ENCODE data around the gene KCNH2. TPM values are rescaled to one million over a fixed set of nuclear protein-coding genes. Genes with fewer than 3 reads are reported as not detected.

Gene KCNH2
- total and polyA plus RNA-seq, 2 of the 8 experiments (the other 6 are each of a cell fraction or from before 2014, with no cell fraction given) = 8.0 to 15.0 TPM

- Histone ChIP-seq H3K56ac (replicated peaks; ENCODE audit: insufficient read length, low read depth, low read length) (no peak overlapping the region), H3K4me3 (ENCODE audit: extremely low read depth in 1 of 4, insufficient read depth in 2 of 4, low read depth in 3 of 4, low read length in 4 of 4) (no peak overlapping the region), H2BK15ac (ENCODE audit: low read length) (no peak overlapping the region), H2BK120ac (replicated peaks; ENCODE audit: low read depth, low read length) (no peak overlapping the region), H3K4me2 (ENCODE audit: insufficient read depth in 1 of 2, low read depth in 2 of 2, low read length in 2 of 2) (no peak overlapping the region), H3K9me3 (ENCODE audit: insufficient read depth in 2 of 2, low read depth in 1 of 2, low read length in 1 of 2) (no peaks in the 10 kb centered on the region), H3K18ac (ENCODE audit: extremely low read depth, low read length) (no peak overlapping the region), H3K4me1 (replicated peaks in 1 of 4; ENCODE audit: control insufficient read depth in 3 of 4, insufficient read depth in 4 of 4, low read length in 3 of 4) (peaks cover 0 to 28% (median 7%) of the 10 kb centered on the region in 4 experiments; a peak in 4 of 7 replicates), H3K27me3 (replicated peaks in 1 of 4; ENCODE audit: control insufficient read depth in 3 of 4, extremely low read depth in 1 of 4, insufficient read depth in 3 of 4, low read length in 3 of 4) (peaks cover 0 to 11% (median 6%) of the 10 kb centered on the region in 4 experiments; a peak in 4 of 7 replicates), H3K79me2 (ENCODE audit: control insufficient read depth in 1 of 2, insufficient read depth in 2 of 2, low read length in 2 of 2) (no peaks in the 10 kb centered on the region), H3K14ac (ENCODE audit: insufficient read length) (no peak overlapping the region), H4K8ac (ENCODE audit: extremely low read depth, insufficient read depth, low read length) (peak overlapping the region; percentile 57; the same call in 1 of the 2 replicates), H3K79me1 (ENCODE audit: low read depth, low read length) (no peaks in the 10 kb centered on the region), H4K5ac (ENCODE audit: insufficient read length, low read depth, low read length) (no peak overlapping the region), H3K23me2 (ENCODE audit: low read depth, low read length) (no peaks in the 10 kb centered on the region), H2AFZ (ENCODE audit: low read length) (no peak overlapping the region), H4K20me1 (replicated peaks in 1 of 2; ENCODE audit: control insufficient read depth in 1 of 2, insufficient read depth in 2 of 2, low read length in 2 of 2) (no peaks in the 10 kb centered on the region), H2BK20ac (ENCODE audit: low read length) (no peak overlapping the region), H3K27ac (ENCODE audit: low read depth, low read length) (no peak overlapping the region), H3K4ac (replicated peaks; ENCODE audit: insufficient read length, low read depth, low read length) (no peak overlapping the region), H3K9ac (replicated peaks in 1 of 4; ENCODE audit: extremely low read depth in 1 of 4, low read depth in 3 of 4, low read length in 3 of 4) (no peak overlapping the region), H2AK5ac (ENCODE audit: low read depth, low read length) (no peak overlapping the region), H2BK5ac (ENCODE audit: low read depth, low read length) (no peak overlapping the region), H3K23ac (ENCODE audit: insufficient read length) (no peak overlapping the region), H4K91ac (replicated peaks; ENCODE audit: insufficient read length, low read length) (no peak overlapping the region), H2BK12ac (ENCODE audit: low read depth, low read length) (no peak overlapping the region), H3K36me3 (ENCODE audit: control insufficient read depth in 2 of 4, insufficient read depth in 4 of 4, low read length in 3 of 4) (no peaks in the 10 kb centered on the region)
- 75% methylated on average over 8 of the region's 8 CpGs; no CpG with 5 or more reads in 1 of the 2 experiments for WGBS, 2 experiments (ENCODE audit: extremely low coverage in 1 of 2, insufficient coverage in 1 of 2, insufficient read length in 1 of 2, insufficient replicate concordance in 2 of 2, low coverage in 1 of 2, low lambda C conversion rate in 2 of 2, missing lambda C conversion rate in 1 of 2)
- POLR2A ChIA-PET (ENCODE audit: partially characterized antibody) = no interaction called here
- DNase-seq (ENCODE audit: low read depth in 1 of 2, low spot score in 2 of 2) (no peak), FAIRE-seq (no peak)
- TF ChIP-seq GABPA (IDR thresholded peaks at IDR 0.05; ENCODE audit: borderline replicate concordance, insufficient read depth, low read length) (no peak), TAF1 (IDR thresholded peaks at IDR 0.05; ENCODE audit: low read depth, low read length) (no peak), SIRT6 (IDR thresholded peaks at IDR 0.05; ENCODE audit: low read length) (no peak), TEAD4 (IDR thresholded peaks at IDR 0.05; ENCODE audit: low read depth, low read length) (no peak), SRF (IDR thresholded peaks at IDR 0.05; ENCODE audit: low read depth, low read length) (no peak), EZH2 (IDR thresholded peaks at IDR 0.05; ENCODE audit: low read depth, low read length, severe bottlenecking) (no peak), SAP30 (IDR thresholded peaks at IDR 0.05; ENCODE audit: insufficient read depth, insufficient replicate concordance, low read length) (no peak), HDAC2 (IDR thresholded peaks at IDR 0.05; ENCODE audit: borderline replicate concordance in 1 of 2, low read depth in 2 of 2, low read length in 2 of 2) (no peak), KDM4A (IDR thresholded peaks at IDR 0.05; ENCODE audit: low read depth, low read length, severe bottlenecking) (no peak), SIX5 (IDR thresholded peaks at IDR 0.05; ENCODE audit: low read depth, low read length) (no peak), MAX (IDR thresholded peaks at IDR 0.05) (no peak), E2F6 (IDR thresholded peaks at IDR 0.05) (no peak)
- CTCF ChIA-PET (ENCODE audit: partially characterized antibody) = interaction anchor here (0.9 to 3.1 kb wide), 14 partner anchors 9 to 118 kb away, joined by 3 to 22 read pairs (median 6); no protein-coding TSS in a partner anchor
Observed at GRCh38 chr7:150900675-150901074, 77.4 kb downstream of the KCNH2 start.

All from H1 (cell line).